ENCODE data around the gene GSG1. TPM values are rescaled to one million over a fixed set of nuclear protein-coding genes. Genes with fewer than 3 reads are reported as not detected.

The GSG1 gene
- polyA plus RNA-seq, 3 donors: not detected

DNA sequence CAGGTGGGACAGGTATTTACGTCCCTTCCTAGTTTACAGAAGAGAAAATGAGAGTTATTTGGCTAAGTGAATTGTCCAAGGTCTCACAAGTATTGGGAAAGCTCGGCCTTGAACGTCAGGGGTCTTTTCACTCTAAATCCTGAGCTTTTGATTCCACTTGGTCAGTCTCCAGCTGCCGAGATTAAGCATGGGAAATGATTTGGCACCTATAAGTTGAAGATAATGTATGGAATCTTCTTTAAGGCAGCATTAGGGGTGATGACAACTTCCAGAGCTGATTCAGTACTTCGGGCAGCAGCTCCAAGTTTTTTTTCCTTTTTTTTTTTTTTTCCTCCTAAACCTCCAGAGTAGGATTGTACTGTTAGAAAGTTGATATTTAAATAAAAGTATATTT is 58.6 kb downstream of the GSG1 start:
- peaks cover 0 to 8% of the 10 kb centered on the region in 2 donors for H3K9me3 ChIP-seq (replicated peaks in 1 of 2; ENCODE audit: control insufficient read depth in 1 of 2, insufficient read depth in 1 of 2, low read length in 2 of 2)
- peak overlapping the region; percentile 85 for H3K9ac ChIP-seq (ENCODE audit: insufficient read depth, low read length, poor library complexity, severe bottlenecking)
- Mint-ChIP-seq H3K4me1 (peaks cover 9% of the 10 kb centered on the region), H3K36me3 (no peaks in the 10 kb centered on the region), H3K27ac (peak overlapping the region in 1 of 7 donors; percentile 61), H3K27me3 (ENCODE audit: low read depth in 3 of 3) (peaks cover 0 to 8% (median 4%) of the 10 kb centered on the region in 3 donors), H3K4me3 (peak overlapping the region; percentile 85 to 89), H3K9me3 (peaks cover 8 to 13% (median 11%) of the 10 kb centered on the region in 7 donors)
- DNase-seq: no peak
- H3K4me1 ChIP-seq (ENCODE audit: control insufficient read depth in 1 of 2, insufficient read depth in 2 of 2, low read length in 2 of 2): peaks cover 7 to 12% of the 10 kb centered on the region in 2 donors
- peak overlapping the region; percentile 100 for H2AFZ ChIP-seq (ENCODE audit: insufficient read depth, low read depth, low read length, poor library complexity, severe bottlenecking)
- 6% methylated on average over 2 of the region's 5 CpGs for WGBS (ENCODE audit: insufficient coverage)
- peak overlapping the region; percentile 88 for H3K4me2 ChIP-seq (replicated peaks; ENCODE audit: extremely low read depth, low read length, poor library complexity, severe bottlenecking)
- no peaks in the 10 kb centered on the region for H4K20me1 ChIP-seq (ENCODE audit: insufficient read depth, low read length)
- H3K4me3 ChIP-seq (replicated peaks in 1 of 3; ENCODE audit: low read depth in 2 of 3, low read length in 3 of 3): peak overlapping the region; percentile 65 to 96 (median 90)
- H3K36me3 ChIP-seq (replicated peaks in 1 of 2; ENCODE audit: control insufficient read depth in 1 of 2, insufficient read depth in 2 of 2, low read length in 2 of 2): no peaks in the 10 kb centered on the region
- intact Hi-C loops (cut with micrococcal nuclease): no loop called here
- no peaks in the 10 kb centered on the region for H3K27me3 ChIP-seq (ENCODE audit: control insufficient read depth in 2 of 2, insufficient read depth in 2 of 2, low read length in 2 of 2)
- no peak overlapping the region for H3K27ac ChIP-seq (ENCODE audit: low read depth in 1 of 2, low read length in 2 of 2)
- no peaks in the 10 kb centered on the region for H3K79me2 ChIP-seq (ENCODE audit: insufficient read depth, low read length)
- TF ChIP-seq, protein P1, sequence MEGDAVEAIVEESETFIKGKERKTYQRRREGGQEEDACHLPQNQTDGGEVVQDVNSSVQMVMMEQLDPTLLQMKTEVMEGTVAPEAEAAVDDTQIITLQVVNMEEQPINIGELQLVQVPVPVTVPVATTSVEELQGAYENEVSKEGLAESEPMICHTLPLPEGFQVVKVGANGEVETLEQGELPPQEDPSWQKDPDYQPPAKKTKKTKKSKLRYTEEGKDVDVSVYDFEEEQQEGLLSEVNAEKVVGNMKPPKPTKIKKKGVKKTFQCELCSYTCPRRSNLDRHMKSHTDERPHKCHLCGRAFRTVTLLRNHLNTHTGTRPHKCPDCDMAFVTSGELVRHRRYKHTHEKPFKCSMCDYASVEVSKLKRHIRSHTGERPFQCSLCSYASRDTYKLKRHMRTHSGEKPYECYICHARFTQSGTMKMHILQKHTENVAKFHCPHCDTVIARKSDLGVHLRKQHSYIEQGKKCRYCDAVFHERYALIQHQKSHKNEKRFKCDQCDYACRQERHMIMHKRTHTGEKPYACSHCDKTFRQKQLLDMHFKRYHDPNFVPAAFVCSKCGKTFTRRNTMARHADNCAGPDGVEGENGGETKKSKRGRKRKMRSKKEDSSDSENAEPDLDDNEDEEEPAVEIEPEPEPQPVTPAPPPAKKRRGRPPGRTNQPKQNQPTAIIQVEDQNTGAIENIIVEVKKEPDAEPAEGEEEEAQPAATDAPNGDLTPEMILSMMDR (IDR thresholded peaks at IDR 0.05): no peak

DNA sequence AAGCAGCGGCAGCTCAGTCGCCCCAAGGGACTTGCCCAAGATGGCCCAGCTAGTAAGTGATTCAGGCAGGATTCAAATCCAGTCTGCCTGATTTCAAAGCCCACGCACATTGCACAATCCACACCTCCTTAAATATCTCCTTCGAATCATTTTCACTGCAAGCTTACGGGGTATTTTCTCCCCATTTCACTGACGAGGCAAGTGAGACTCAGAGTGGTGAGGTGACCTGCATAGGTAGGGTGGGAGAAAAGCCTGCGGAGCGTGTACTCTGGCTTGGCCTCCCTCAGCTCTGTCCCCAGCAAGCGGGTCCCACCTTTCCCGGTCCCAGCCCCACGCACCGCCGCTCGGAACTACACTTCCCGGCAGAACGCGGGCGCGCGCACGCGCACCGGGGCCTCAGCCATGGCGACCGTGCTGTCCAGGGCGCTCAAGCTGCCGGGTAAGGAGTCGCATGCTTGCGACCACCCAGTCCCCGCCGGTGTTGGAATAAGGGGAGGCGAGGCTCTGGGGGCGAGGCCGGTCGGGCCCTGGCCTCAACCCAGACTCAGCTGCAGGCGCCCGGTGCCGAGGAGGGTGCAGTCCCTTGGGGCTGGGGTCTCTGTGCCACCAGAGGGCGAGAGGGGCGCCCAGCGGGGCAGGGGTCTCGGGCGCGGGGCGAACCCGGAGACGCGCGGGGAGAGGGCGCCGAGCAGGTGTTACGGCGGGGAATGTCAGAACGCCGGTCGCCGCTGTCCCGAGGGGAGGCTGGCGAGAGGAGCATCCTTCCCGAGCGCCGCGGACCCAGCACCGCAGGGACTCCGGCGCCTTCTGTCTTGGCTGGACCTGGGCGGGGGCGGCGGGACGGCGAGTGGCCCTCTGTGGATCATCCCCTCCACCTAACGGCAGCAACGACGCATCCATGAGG is 59.2 kb downstream of the GSG1 start, which contains the start of gene FAM234B:
TSS of gene FAM234B (plus strand) at position 380 of the 904 bp plus-strand sequence. CDS start at position 403, 23 bp downstream.
- Histone ChIP-seq H3K4me1 (ENCODE audit: control insufficient read depth in 1 of 2, insufficient read depth in 2 of 2, low read length in 2 of 2) (peaks cover 7 to 12% of the 10 kb centered on the region in 2 donors), H4K20me1 (ENCODE audit: insufficient read depth, low read length) (no peaks in the 10 kb centered on the region), H3K4me3 (replicated peaks in 1 of 3; ENCODE audit: low read depth in 2 of 3, low read length in 3 of 3) (peak within 1 kb of the TSS; percentile 65 to 96 (median 90)), H3K9ac (ENCODE audit: insufficient read depth, low read length, poor library complexity, severe bottlenecking) (peak within 1 kb of the TSS; percentile 85), H3K79me2 (ENCODE audit: insufficient read depth, low read length) (no peaks in the 10 kb centered on the region), H3K36me3 (replicated peaks in 1 of 2; ENCODE audit: control insufficient read depth in 1 of 2, insufficient read depth in 2 of 2, low read length in 2 of 2) (no peaks in the 10 kb centered on the region), H3K4me2 (replicated peaks; ENCODE audit: extremely low read depth, low read length, poor library complexity, severe bottlenecking) (peak within 1 kb of the TSS; percentile 88), H3K9me3 (replicated peaks in 1 of 2; ENCODE audit: control insufficient read depth in 1 of 2, insufficient read depth in 1 of 2, low read length in 2 of 2) (peaks cover 0 to 7% of the 10 kb centered on the region in 2 donors), H2AFZ (ENCODE audit: insufficient read depth, low read depth, low read length, poor library complexity, severe bottlenecking) (peak within 1 kb of the TSS; percentile 100), H3K27ac (ENCODE audit: low read depth in 1 of 2, low read length in 2 of 2) (peak within 1 kb of the TSS in 1 of 2 donors; percentile 72), H3K27me3 (ENCODE audit: control insufficient read depth in 2 of 2, insufficient read depth in 2 of 2, low read length in 2 of 2) (no peaks in the 10 kb centered on the region)
- intact Hi-C loops (cut with micrococcal nuclease): no loop called here
- H3K4me1 Mint-ChIP-seq: peaks cover 13% of the 10 kb centered on the region
- DNase-seq: peak; percentile 48 to 59 (median 52)
- H3K27me3 Mint-ChIP-seq (ENCODE audit: low read depth in 3 of 3): peaks cover 0 to 8% (median 4%) of the 10 kb centered on the region in 3 donors
- H3K4me3 Mint-ChIP-seq: peak within 1 kb of the TSS; percentile 85 to 89
- peak within 1 kb of the TSS in 6 of 7 donors; percentile 45 to 81 (median 64) for H3K27ac Mint-ChIP-seq
- TF ChIP-seq, protein P1 (IDR thresholded peaks at IDR 0.05): no peak
- H3K9me3 Mint-ChIP-seq: peaks cover 6 to 9% (median 8%) of the 10 kb centered on the region in 7 donors
- 2% methylated on average over 62 of the region's 74 CpGs for WGBS (ENCODE audit: insufficient coverage)
- no peaks in the 10 kb centered on the region for H3K36me3 Mint-ChIP-seq

All from CD14-positive monocyte (primary cell).